Right kidney (tissue), 9 donors: ENCODE results near the gene ARHGAP12.
"Not testable (repeated sequence)": the region's sequence is repeated elsewhere in the genome, so short reads cannot be mapped to it uniquely, and the experiment has no call there.

Experiments used
- DNase-seq: peaks from one replicate; pipeline ENCODE4 v3.0.0-alpha.2; 2016
- long read RNA-seq, 8 donors: transcript quantifications; one replicate each; lab custom pipeline, GENCODE V29; 2026

Gene ARHGAP12
- long read RNA-seq, donor 1, partial matches to known transcripts, result 0 of 1 reads
- long read RNA-seq, donor 1, other reads (novel, unspliced or antisense), result 0 of 1 reads
- long read RNA-seq, donor 2, result 0 reads
- long read RNA-seq, donor 3, full-length matches to known transcripts, result 2 of 2 reads
- long read RNA-seq, donor 3, partial matches to known transcripts, result 0 of 2 reads
- long read RNA-seq, donor 3, other reads (novel, unspliced or antisense), result 0 of 2 reads
- long read RNA-seq, donor 4, full-length matches to known transcripts, result 1 of 1 reads
- long read RNA-seq, donor 4, partial matches to known transcripts, result 0 of 1 reads
- long read RNA-seq, donor 4, other reads (novel, unspliced or antisense), result 0 of 1 reads
- long read RNA-seq, donor 5, full-length matches to known transcripts, result 1 of 1 reads
- long read RNA-seq, donor 5, partial matches to known transcripts, result 0 of 1 reads
- long read RNA-seq, donor 5, other reads (novel, unspliced or antisense), result 0 of 1 reads
- long read RNA-seq, donor 6, partial matches to known transcripts, result 0 of 1 reads
- long read RNA-seq, donor 6, other reads (novel, unspliced or antisense), result 0 of 1 reads
- long read RNA-seq, donor 7, full-length matches to known transcripts, result 2 of 2 reads
- long read RNA-seq, donor 7, partial matches to known transcripts, result 0 of 2 reads
- long read RNA-seq, donor 7, other reads (novel, unspliced or antisense), result 0 of 2 reads
- long read RNA-seq, donor 8, result 0 reads

DNA sequence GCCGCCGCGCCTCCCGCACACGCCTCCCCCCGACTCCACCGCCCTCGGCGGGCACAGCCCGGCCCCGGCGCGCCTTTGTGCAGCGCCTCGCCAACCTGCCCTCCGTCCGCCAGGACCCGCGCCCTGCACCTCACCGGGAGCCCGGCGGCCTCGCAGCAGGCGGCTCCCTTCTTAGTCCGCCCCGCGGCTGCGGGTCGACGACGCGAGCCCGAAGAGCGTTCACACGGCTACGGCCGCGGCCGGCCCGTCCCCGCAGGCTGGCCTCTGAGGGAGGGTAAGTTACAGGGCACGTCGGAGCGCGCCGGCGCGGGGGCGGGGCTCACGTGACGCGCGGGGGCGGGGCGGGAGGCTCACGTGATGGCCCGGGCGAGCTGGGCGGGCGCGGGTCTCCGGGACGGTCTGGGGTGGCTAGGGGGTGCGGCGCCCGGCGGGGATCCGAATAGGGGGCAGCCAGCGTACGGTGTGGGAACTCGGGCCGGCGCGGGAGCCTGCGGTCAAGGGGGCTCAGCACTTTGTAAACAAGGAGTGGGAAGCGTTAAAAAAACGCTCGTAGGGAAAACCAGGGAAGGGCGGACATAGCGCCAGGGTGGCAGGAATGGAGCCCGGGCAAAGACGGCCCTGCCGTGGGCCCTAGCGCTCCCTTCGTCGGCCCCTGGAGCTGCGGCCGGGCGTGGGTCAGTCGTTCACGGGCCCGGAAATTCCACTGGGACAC is at the start of gene ARHGAP12:
ARHGAP12 (minus strand) TSS at position 283 of the 712 bp plus-strand sequence. CDS start 19,976 bp downstream, outside the sequence.
- DNase-seq, result peak; percentile 95

DNA sequence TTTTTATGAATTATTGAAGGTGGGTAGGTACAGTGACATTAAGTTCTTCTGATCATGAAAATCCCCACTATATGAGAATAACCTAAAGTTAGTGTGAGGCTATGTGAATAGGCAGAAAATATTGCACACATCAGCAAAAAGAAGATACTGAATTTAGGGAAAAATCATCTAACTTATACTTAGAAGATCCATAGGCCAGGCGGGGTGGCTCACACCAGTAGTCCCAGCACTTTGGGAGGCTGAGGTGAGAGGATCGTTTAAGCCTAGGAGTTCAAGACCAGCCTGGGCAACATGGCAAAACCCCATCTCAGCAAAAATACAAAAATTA is 49.5 kb upstream of the ARHGAP12 start:
- no peak for DNase-seq

- DNase-seq, result no peak
These were observed 49.0 kb upstream of the ARHGAP12 start for GRCh38 chr10:31977440-31978155.

GRCh38 chr10:31975157-31975765 is 46.6 kb upstream of the ARHGAP12 start:
- no peak for DNase-seq

DNA sequence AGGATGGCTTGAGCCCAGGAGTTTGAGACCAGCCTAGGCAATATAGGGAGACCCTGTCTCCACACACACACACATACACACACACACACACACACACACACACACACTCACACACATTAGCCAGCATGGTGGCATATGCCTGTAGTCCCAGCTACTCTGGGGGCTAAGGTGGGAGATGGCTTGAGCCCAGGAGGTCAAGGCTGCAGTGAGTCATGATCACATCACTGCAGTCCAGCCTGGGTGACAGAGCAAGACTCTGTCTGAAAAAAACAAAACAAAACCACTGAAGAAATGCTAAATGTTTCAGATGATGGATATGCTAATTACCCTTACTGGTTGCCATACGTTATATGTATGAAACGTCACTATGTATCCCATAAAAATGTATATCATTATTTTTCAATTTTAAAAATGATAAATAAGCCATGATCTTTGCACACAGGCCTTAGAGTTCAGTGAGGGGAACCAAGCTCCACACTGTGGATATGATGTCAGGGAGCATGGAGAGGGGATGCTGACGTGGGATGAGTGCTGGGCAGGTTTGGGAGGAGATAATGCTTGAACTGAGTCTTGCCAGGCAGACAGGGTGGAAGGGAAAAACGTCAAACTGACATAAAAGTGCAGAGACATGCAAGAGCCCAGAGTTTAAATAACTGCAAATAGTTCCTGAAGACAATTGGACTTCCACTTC is 45.9 kb upstream of the ARHGAP12 start:
- DNase-seq, result no peak

GRCh38 chr10:31972519-31973041 is 43.9 kb upstream of the ARHGAP12 start:
- no peak for DNase-seq

DNA sequence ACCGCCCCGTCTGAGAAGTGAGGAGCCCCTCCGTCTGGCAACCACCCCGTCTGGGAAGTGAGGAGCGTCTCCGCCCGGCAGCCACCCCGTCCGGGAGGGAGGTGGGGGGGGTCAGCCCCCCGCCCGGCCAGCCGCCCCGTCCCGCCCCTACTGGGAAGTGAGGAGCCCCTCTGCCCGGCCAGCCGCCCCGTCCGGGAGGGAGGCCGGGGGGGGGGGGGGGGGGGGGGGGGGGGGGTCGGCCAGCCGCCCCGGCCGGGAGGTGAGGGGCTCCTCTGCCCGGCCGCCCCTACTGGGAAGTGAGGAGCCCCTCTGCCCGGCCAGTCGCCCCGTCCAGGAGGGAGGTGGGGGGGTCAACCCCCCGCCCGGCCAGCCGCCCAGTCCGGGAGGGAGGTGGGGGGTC is 41.2 kb upstream of the ARHGAP12 start:
- DNase-seq, result not testable (repeated sequence)

DNA sequence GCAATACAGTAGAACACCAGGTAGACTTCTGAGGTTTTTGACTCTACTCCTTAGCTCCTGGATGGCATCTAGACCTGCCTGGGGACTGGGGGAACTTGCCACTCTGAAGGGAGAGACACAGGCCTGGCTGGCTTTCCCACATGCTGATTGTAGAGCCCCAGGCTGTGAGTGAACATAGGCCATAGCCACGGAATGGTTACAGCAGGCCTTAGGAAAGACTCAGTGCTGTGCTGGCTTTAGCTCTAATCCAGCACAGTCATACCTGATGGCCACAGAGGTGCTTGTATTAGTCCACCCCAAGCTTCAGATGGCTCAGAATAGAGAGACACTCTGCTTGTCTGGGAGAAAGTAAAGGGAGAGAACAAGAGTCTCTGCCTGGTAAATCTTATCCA is 35.0 kb upstream of the ARHGAP12 start:
- DNase-seq, result no peak

DNA sequence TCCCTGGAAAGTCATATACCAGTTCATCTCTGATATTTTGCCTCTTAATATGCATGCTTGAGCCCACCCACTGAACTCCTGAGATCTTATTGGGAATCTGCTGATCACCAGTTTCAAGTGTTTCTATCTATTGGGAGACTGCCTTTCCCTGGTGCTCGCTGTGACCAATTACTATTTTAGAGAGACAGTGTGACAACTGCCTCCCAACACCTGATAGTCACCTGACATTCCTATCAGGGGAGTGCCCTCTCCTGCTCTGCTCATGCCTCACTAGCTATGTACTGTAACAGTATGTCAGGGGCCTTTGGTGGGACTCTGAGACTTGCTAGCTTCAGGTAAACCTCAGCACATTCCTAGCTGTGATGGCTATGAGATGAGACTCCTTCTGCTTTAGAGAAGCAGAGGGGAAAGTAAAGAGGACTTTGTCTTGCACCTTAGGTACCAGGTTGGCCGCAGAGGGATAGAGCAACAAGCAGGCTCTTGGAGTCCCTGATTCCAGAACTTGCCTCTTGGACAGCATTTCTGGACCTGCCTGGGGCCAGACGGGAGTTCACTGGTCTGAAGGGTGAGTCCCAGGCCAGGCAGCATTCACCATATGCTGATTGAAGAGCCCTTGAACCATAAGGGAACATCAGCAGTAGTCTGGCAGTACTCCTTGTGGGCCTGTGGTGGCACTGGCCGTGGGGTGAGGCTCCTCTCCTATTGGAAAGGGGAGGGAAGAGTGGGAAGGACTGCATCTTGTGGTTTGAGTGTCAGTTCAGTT is 34.4 kb upstream of the ARHGAP12 start:
- DNase-seq, result no peak

DNA sequence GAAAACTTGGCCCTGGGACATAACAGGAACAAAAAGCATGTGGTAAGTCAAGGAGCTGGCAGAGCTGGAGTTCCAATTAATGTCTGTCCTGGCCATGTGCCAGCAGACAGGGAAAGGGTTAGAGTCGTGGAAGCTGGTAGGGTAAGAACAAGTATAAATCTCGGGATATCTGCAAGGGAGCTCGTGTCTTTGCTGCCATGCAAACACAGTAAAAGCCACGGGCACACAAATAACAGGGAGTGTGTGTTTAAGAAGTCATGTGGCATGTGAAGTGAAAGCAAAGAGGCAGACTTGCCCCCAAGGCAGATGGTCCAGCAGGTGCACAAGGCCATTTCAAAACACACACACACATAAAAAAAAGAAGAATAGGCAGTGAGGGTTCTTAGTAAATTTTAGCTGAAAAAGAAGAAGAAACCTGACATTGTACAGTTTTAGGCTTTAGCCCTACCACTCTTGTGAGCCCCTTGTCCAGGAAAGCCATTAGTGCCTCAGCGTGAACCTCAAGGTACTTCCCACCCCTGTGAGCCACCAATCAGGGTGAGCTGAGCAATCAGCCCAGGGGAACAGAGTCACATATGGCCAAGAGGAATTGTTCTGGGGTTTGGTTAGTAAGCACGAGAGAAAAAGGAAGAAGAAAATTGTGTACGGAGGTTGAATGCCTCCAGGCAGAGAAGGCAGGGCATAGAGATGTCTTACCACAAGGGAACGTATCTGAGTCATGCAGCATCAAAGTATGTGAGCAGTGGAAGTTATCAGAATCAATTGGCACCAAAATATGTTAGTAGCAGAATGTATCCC is 32.8 kb upstream of the ARHGAP12 start:
- no peak for DNase-seq

GRCh38 chr10:31959461-31960173 is 31.0 kb upstream of the ARHGAP12 start:
- DNase-seq, result no peak

DNA sequence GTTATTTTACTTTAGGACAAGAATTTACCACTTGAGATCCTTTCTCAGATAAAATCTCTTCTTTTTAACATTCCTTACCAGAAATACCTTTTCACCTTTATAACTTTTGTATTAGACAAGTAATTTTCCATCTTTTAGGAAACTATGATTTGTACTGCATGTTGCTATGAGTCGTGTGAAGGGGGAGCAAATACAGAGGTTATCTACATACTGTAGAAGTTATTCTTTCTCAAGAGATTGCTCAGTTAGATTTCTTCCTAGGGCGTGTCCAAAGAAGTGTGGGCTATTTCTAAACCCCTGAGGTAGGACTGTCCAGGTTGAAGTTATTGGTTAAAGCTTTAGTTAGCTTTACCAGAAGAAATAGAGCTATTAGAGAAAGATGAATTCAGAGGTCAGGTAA is 30.2 kb upstream of the ARHGAP12 start:
- DNase-seq, result no peak

GRCh38 chr10:31956200-31956946 is 27.7 kb upstream of the ARHGAP12 start:
- DNase-seq, result no peak

- DNase-seq, result no peak
These were observed 26.0 kb upstream of the ARHGAP12 start for GRCh38 chr10:31954410-31955191.

GRCh38 chr10:31953480-31953879 is 24.8 kb upstream of the ARHGAP12 start:
- DNase-seq, result no peak

- DNase-seq, result no peak
These were observed 24.4 kb upstream of the ARHGAP12 start for GRCh38 chr10:31953080-31953479.

DNA sequence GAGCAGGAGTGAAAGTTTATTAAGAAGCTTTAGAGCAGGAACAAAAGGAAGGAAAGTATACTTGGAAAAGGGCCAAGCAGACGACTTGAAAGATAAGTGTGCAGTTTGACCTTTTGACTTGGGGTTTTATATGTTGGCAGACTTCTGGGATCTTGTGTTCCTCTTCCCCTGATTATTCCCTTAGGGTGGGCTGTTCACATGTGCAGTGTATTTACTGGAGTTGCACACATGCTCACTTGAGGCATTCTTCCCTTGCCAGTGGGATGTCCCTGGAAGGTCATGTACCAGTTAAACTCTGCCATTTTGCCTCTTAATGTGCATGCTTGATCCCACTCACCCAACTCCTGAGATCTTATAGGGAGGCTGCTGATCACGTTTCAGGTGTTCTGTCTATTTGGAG is 23.4 kb upstream of the ARHGAP12 start:
- no peak for DNase-seq
